Measurements from ENCODE around the gene OR9I1.

GRCh38 chr11:58152781-58153180 lies 27.5 kb upstream of the OR9I1 start:
- TF ChIP-seq CTCF (IDR thresholded peaks at IDR 0.05) = no peak
- no peak for TF ChIP-seq EZH2 (IDR thresholded peaks at IDR 0.05; ENCODE audit: borderline replicate concordance, insufficient read depth, low read depth, low read length, poor library complexity, severe bottlenecking)
